Kidney capillary endothelial cell (primary cell): ENCODE data around the gene PSMG2.

ENCODE experiments used
- DNase-seq: peaks from one replicate; pipeline ENCODE4 v3.0.0-alpha.2; 2018; ENCODE audit warnings: low spot score

The PSMG2 gene

GRCh38 chr18:12766986-12767433 is 64.2 kb downstream of the PSMG2 start:
- DNase-seq: no peak

DNA sequence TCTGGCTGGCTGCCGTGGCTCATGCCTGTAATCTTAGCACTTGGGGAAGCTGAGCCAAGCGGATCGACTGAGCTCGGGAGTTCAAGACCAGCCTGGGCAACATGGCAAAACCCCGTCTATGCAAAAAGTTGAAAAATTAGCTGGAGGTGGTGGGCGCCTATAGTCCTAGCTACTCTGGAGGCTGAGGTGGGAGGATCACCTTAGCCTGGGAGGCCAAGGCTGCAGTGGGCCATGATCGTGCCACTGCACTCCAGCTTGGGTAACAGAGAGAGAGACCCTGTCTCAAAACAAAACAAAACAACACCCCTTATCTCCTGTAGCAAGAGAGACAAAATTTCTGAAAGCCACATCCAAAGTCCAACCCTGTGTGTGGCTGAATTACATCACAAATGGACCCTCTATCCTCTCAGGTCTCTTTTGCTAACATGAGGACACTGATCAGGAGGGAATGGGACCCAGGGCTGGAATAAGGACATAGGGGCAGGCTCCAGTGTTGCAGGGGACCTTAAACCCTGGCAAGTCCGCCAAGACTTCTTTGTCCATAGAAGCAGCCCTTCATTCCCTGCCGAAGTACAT is 64.8 kb downstream of the PSMG2 start:
- no peak for DNase-seq

DNA sequence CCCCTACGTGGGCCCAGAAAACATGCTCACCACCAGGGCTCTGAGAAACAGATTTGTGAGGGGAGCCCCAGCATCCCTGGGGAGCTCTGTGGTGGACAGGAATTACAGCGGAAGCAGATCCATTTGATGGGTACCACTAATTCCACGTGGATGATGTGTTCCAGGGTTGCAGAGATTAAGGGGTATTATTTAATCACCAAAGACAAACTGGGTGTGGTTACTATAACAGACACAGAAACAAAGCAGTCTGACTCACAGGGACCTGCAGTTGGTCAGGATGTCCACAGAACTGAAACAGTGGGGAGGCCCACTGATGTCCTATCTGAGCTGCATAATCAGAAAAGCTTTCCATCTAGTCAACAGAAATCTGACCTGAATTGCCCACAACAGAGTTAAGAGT is 65.8 kb downstream of the PSMG2 start:
- DNase-seq: no peak

DNA sequence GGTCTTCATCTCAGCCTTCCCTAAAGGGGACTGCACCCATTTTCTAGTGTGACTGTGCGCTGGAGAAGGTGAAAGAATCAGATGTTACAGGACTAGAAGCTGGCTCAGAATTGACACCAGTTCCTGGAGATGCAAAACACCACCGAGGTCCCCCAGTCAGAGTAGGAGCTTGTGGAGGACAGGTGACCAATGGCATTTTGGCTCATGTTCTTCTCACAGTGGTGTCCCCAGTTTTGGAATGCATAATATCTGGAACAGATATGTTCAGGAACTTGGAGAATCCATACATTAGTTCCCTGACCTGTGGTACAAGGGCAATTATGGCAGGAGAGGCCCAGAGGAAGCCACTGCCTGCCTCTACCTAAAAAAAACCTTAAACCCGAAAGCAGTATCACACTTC is 66.3 kb downstream of the PSMG2 start:
- DNase-seq: no peak

GRCh38 chr18:12769644-12770440 is 67.0 kb downstream of the PSMG2 start:
- no peak for DNase-seq

- no peak for DNase-seq
These were observed 67.8 kb downstream of the PSMG2 start for GRCh38 chr18:12770469-12771219.

DNA sequence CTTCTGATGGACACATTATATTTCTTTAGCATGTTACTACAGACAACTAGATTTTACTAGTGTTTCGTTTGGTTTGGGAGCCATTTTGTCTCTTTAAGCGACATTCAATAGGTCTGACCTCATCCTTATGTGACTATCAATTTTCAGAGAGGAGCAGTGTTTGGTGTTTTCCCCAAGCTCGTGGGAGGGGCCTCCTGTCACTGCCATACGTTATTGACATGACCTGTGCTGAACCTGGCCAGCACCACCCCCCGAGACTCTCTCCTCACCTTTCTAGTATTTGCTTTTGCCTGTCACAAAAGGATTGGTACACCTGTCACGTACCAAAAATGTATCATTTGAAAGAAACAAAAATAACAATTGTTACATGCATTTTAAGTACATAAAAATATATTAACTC is 69.3 kb downstream of the PSMG2 start:
- DNase-seq: no peak

- no peak for DNase-seq
These were observed 70.5 kb downstream of the PSMG2 start for GRCh38 chr18:12773369-12773768.

GRCh38 chr18:12774982-12775381 is 72.1 kb downstream of the PSMG2 start:
- DNase-seq: no peak
